Endothelial cell of umbilical vein (primary cell): ENCODE measurements around the gene MRPS6.

Experiments
- CTCF ChIP-seq, 2 donors: IDR thresholded peaks; 1 replicate in 1 of 2; 2 replicates in 1 of 2; pipeline ENCODE4 v1.5.1; 2011; ENCODE audit warnings: low read length in 2 of 2, mild to moderate bottlenecking in 2 of 2, moderate library complexity in 2 of 2, control low read depth in 1 of 2, inconsistent platforms in 1 of 2, low read depth in 1 of 2; ENCODE audit not compliant: insufficient read depth in 1 of 2; ENCODE audit errors: extremely low read depth in 1 of 2
- POLR2A ChIP-seq: IDR thresholded peaks from 2 replicates; pipeline ENCODE4 v1.6.1; 2012; ENCODE audit warnings: low read depth, mild to moderate bottlenecking, control low read depth, low read length
- POLR2AphosphoS5 ChIP-seq: IDR thresholded peaks from 2 replicates; pipeline ENCODE4 v1.6.1; 2012; ENCODE audit warnings: low read depth, mild to moderate bottlenecking, control low read depth, low read length, moderate library complexity; ENCODE audit not compliant: insufficient read depth

GRCh38 chr21:34170886-34171285, 97.5 kb downstream of the MRPS6 start:
- TF ChIP-seq CTCF (IDR thresholded peaks at IDR 0.05; ENCODE audit: extremely low read depth in 1 of 2, insufficient read depth in 1 of 2, low read depth in 1 of 2, low read length in 2 of 2), result no peak
- TF ChIP-seq POLR2A, result no peak
- TF ChIP-seq POLR2AphosphoS5, result no peak
